HepG2 (cell line): ENCODE data around the gene HDAC4. TPM values are rescaled to one million over a fixed set of nuclear protein-coding genes. Genes with fewer than 3 reads are reported as not detected.
A peak's percentile ranks its signal among the peaks of the same experiment; 100 is the strongest.

Experiments
- ATAC-seq: fragments of 200-7000 bp; cut with Tn5 transposase; 3 replicates; pipeline ENCODE4 v1.9.1; 2020; ENCODE audit warnings: mild to moderate bottlenecking, moderate library complexity
- BruUV-seq: library from RNA; stranded (reverse); fragments of 400-500 nt; replicated peaks from 2 replicates; lab custom pipeline; 2021; lab: Mats Ljungman, UMichigan
- CTCF ChIA-PET: fragments of 300-600 bp; formaldehyde crosslinking; extraction: SDS; loops from one replicate; lab custom pipeline; 2021; ENCODE audit warnings: low total read pairs, inconsistent platforms, low intra/inter-chr PET ratio; lab: Yijun Ruan, JAX
- POLR2A ChIA-PET: fragments of 350-600 bp; sonication (Branson Sonifier 250); formaldehyde crosslinking; loops from one replicate; lab custom pipeline; 2020; ENCODE audit warnings: antibody characterized with exemption, inconsistent platforms; lab: Yijun Ruan, JAX
- DNase-seq: peaks from one replicate; pipeline ENCODE4 v3.0.0-alpha.2; 2015; ENCODE audit warnings: low spot score
- FAIRE-seq: peaks from 3 replicates; lab custom pipeline; 2011; peaks lifted over from hg19 to GRCh38; lab: Jason Lieb, UNC
- H2AFZ ChIP-seq: one replicate; pipeline ENCODE4 v1.6.1; 2011; ENCODE audit warnings: low read length, inconsistent platforms
- H3K27ac ChIP-seq: fragments of 300-600 bp; 3 replicates; pipeline ENCODE4 v1.8.0; 2011; ENCODE audit warnings: mixed run types, mild to moderate bottlenecking, mixed read lengths, low read length, inconsistent platforms; ENCODE audit not compliant: insufficient read depth; ENCODE audit errors: extremely low read length
- H3K27me3 ChIP-seq, 2 experiments: fragments of 200-600 bp in 1 of 2; 2 replicates in 1 of 2; 3 replicates in 1 of 2; pipeline versions ENCODE4 v1.6.0 to v1.8.0; 2011; ENCODE audit warnings: low read length in 2 of 2, mild to moderate bottlenecking in 2 of 2, moderate library complexity in 2 of 2, inconsistent platforms in 1 of 2; ENCODE audit not compliant: insufficient read depth in 2 of 2, control insufficient read depth in 1 of 2
- H3K36me3 ChIP-seq, 2 experiments: fragments of 200-600 bp in 1 of 2; replicated peaks in 1 of 2; 2 replicates in 1 of 2; 3 replicates in 1 of 2; pipeline versions ENCODE4 v1.5.1 to v1.8.0; 2011; ENCODE audit warnings: low read length in 2 of 2, inconsistent platforms in 1 of 2; ENCODE audit not compliant: insufficient read depth in 2 of 2, control insufficient read depth in 1 of 2
- H3K4me1 ChIP-seq: 2 replicates; pipeline ENCODE4 v1.5.1; 2012; ENCODE audit warnings: low read length, inconsistent platforms; ENCODE audit not compliant: insufficient read depth
- H3K4me2 ChIP-seq: 2 replicates; pipeline ENCODE4 v1.6.0; 2011; ENCODE audit warnings: low read depth, low read length, inconsistent platforms
- H3K4me3 ChIP-seq, 3 experiments: fragments of 200-600 bp in 1 of 3; sonication (generic), shearing (Covaris generic) in 1 of 3; replicated peaks in 1 of 3; 2 replicates each; pipeline ENCODE4 v1.5.1; 2011 to 2016; ENCODE audit warnings: low read length in 3 of 3, inconsistent platforms in 2 of 3, low read depth in 2 of 3, mild to moderate bottlenecking in 2 of 3, control low read depth in 1 of 3, mixed read lengths in 1 of 3; ENCODE audit not compliant: insufficient read depth in 1 of 3
- H3K79me2 ChIP-seq: one replicate; pipeline ENCODE4 v1.6.1; 2011; ENCODE audit warnings: low read length, inconsistent platforms; ENCODE audit not compliant: insufficient read depth
- H3K9ac ChIP-seq: 2 replicates; pipeline ENCODE4 v1.6.0; 2011; ENCODE audit warnings: mild to moderate bottlenecking, low read depth, low read length, inconsistent platforms; ENCODE audit not compliant: insufficient read depth
- H3K9me3 ChIP-seq: 2 replicates; pipeline ENCODE4 v1.5.1; 2012; ENCODE audit warnings: mild to moderate bottlenecking, low read length
- H4K20me1 ChIP-seq: 2 replicates; pipeline ENCODE4 v1.6.0; 2011; ENCODE audit warnings: inconsistent platforms, mild to moderate bottlenecking, low read length, moderate library complexity; ENCODE audit not compliant: insufficient read depth
- AGO2 ChIP-seq: fragments of 200-400 bp; formaldehyde crosslinking; optimal IDR thresholded peaks from 2 replicates; pipeline ENCODE3; 2017; ENCODE audit warnings: mild to moderate bottlenecking, low read depth, low read length, moderate library complexity
- WGBS: methylation state at CpG from one replicate; pipeline ENCODE4 v1.1.6; 2017; ENCODE audit warnings: low lambda C conversion rate; 5-methylcytosine and 5-hydroxymethylcytosine counted together
- in situ Hi-C: cut with HindIII; loops from 2 replicates; pipeline ENCODE4 v1.10.0; 2017; ENCODE audit warnings: low pct_unique_long_range_greater_than_20kb; ENCODE audit not compliant: extremely low pct_ligation_motif_present
- intact Hi-C: fragments of 100-400 bp; cut with micrococcal nuclease; formaldehyde crosslinking; loops from one replicate; pipeline ENCODE4 v1.10.0; 2022; ENCODE audit not compliant: unreplicated experiment
- polyA plus RNA-seq, 8 experiments: library from polyadenylated mRNA; depleted of rRNA in 3 of 8; stranded (reverse) in 7 of 8; unstranded in 1 of 8; fragments of >200 nt; fragmentation: Illumina TruSeq in 4 of 8; extraction: Trizol in 4 of 8; gene quantifications; 2 replicates each; pipeline versions ENCODE4 v1.2.1 to v1.2.3, GENCODE V29; 2011 to 2016; ENCODE audit warnings: low read depth in 4 of 8, missing spikeins in 1 of 8, mixed read lengths in 1 of 8; ENCODE audit not compliant: insufficient read depth in 1 of 8
- total RNA-seq, 5 experiments: library from RNA; depleted of rRNA; stranded (reverse); fragments of >200 nt; fragmentation: Illumina TruSeq; extraction: Trizol; gene quantifications; 2 replicates each; pipeline ENCODE4 v1.2.3, GENCODE V29; 2016; ENCODE audit warnings: low read depth in 1 of 5
- TF ChIP-seq, protein P1 (sequence below): sonication (generic); formaldehyde crosslinking; IDR thresholded peaks from 2 replicates; pipeline ENCODE4 v1.4.0; 2020; ENCODE audit warnings: mild to moderate bottlenecking, missing genetic modification reagents
- TF ChIP-seq, protein P2 (sequence below): sonication (generic); formaldehyde crosslinking; IDR thresholded peaks from 2 replicates; pipeline ENCODE4 v1.4.0; 2020; ENCODE audit warnings: missing genetic modification reagents

Gene HDAC4
- total and polyA plus RNA-seq, 2 of the 13 experiments (the other 11 are each of a cell fraction or from before 2014, with no cell fraction given), result 10.1 to 11.5 TPM

DNA sequence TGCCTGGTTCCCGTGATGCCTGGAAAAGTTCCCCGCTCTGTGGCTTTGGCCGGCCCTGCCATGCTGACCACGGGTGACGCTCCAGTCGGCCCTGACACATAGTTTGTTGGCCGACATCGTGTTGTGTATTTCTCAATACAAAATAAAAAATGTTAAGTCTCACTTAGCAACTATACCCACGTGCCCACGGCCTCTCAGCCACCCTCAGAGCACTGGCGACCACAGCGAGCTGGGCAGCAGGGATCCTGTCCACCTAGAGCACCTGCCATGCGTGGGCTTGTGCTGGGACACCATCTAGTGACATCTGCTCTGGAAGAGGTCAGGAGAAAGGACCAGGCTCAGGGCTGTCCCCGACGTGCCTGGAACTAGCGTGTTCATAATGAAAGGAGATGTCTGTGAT, 261.7 kb downstream of the HDAC4 start:
- POLR2A ChIA-PET, result no interaction called here
- Histone ChIP-seq H3K36me3 (peaks cover 17 to 71% of the 10 kb centered on the region in 2 experiments), H3K79me2 (no peaks in the 10 kb centered on the region), H3K27me3 (no peaks in the 10 kb centered on the region), H3K27ac (no peak overlapping the region), H3K4me1 (peaks cover 1% of the 10 kb centered on the region), H3K4me3 (no peak overlapping the region), H4K20me1 (peaks cover 6% of the 10 kb centered on the region; the same call in 1 of the 2 replicates), H3K9ac (no peak overlapping the region), H3K4me2 (no peak overlapping the region), H2AFZ (no peak overlapping the region), H3K9me3 (no peaks in the 10 kb centered on the region)
- CTCF ChIA-PET, result no interaction called here
- intact Hi-C loops (no loop called here), in situ Hi-C loops (no loop called here)
- no peak for FAIRE-seq
- DNase-seq, result no peak
- WGBS, result 95% methylated on average over 16 of the region's 16 CpGs
- no TSS peak for BruUV-seq
- ATAC-seq, result no peak
- TF ChIP-seq, protein P1, sequence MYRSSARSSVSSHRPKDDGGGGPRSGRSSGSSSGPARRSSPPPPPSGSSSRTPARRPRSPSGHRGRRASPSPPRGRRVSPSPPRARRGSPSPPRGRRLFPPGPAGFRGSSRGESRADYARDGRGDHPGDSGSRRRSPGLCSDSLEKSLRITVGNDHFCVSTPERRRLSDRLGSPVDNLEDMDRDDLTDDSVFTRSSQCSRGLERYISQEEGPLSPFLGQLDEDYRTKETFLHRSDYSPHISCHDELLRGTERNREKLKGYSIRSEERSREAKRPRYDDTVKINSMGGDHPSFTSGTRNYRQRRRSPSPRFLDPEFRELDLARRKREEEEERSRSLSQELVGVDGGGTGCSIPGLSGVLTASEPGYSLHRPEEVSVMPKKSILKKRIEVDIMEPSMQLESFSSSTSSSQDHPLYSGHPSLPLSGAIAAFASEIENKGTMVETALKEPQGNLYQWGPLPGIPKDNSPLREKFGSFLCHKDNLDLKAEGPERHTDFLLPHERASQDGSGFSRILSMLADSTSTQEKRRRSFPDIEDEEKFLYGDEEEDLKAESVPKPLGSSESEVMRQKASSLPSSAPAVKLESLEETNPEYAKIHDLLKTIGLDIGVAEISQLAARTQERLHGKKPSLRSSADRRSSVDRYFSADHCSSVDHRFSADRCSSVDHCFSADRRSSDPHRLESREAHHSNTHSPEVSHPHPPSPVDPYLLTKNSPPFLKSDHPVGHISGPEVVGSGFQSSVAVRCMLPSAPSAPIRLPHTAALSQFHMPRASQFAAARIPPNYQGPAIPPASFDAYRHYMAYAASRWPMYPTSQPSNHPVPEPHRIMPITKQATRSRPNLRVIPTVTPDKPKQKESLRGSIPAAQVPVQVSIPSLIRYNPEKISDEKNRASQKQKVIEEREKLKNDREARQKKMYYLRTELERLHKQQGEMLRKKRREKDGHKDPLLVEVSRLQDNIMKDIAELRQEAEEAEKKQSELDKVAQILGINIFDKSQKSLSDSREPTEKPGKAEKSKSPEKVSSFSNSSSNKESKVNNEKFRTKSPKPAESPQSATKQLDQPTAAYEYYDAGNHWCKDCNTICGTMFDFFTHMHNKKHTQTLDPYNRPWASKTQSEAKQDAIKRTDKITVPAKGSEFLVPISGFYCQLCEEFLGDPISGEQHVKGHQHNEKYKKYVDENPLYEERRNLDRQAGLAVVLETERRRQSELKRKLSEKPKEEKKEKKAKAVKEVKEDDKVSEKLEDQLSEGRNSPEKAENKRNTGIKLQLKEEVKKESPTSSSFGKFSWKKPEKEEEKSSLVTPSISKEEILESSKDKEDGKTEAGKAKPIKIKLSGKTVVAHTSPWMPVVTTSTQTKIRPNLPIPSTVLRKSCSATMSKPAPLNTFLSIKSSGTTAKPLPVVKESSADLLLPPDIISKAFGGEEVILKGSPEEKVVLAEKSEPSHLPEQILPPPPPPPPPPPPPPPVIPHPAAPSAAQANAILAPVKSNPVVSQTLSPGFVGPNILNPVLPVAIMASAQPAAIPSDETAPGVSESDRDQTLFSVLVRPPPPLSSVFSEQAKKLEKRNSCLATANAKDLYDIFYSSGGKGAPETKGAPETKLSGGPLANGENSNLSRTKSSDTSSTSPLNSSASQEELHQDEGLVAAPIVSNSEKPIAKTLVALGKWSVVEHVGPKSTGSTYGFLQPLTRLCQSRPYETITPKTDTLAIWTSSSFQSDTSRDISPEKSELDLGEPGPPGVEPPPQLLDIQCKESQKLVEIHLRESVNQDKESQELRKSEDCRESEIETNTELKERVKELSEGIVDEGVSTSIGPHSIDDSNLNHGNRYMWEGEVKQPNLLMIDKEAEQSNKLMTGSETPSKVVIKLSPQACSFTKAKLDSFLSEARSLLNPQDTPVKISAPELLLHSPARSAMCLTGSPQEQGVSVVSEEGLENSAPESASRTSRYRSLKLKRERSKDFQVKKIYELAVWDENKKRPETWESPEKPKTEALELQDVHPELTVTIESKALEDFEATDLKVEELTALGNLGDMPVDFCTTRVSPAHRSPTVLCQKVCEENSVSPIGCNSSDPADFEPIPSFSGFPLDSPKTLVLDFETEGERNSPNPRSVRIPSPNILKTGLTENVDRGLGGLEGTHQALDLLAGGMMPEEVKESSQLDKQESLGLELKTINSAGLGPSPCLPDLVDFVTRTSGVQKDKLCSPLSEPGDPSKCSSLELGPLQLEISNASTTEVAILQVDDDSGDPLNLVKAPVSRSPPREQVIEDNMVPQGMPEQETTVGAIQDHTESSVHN (CRISPR knock-in tag), result no peak
- TF ChIP-seq AGO2, result peak; percentile 16
- TF ChIP-seq, protein P2, sequence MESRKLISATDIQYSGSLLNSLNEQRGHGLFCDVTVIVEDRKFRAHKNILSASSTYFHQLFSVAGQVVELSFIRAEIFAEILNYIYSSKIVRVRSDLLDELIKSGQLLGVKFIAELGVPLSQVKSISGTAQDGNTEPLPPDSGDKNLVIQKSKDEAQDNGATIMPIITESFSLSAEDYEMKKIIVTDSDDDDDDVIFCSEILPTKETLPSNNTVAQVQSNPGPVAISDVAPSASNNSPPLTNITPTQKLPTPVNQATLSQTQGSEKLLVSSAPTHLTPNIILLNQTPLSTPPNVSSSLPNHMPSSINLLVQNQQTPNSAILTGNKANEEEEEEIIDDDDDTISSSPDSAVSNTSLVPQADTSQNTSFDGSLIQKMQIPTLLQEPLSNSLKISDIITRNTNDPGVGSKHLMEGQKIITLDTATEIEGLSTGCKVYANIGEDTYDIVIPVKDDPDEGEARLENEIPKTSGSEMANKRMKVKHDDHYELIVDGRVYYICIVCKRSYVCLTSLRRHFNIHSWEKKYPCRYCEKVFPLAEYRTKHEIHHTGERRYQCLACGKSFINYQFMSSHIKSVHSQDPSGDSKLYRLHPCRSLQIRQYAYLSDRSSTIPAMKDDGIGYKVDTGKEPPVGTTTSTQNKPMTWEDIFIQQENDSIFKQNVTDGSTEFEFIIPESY (CRISPR knock-in tag), result no peak
